ENCODE measurements around the gene ASTN2. TPM values are rescaled to one million over a fixed set of nuclear protein-coding genes. Genes with fewer than 3 reads are reported as not detected.
A peak's percentile ranks its signal among the peaks of the same experiment; 100 is the strongest.

ASTN2 gene
- total and polyA plus RNA-seq, 9 of the 15 experiments (the other 6 are each of a cell fraction or from before 2014, with no cell fraction given): 0.56 to 3.5 (median 1.9) TPM

DNA sequence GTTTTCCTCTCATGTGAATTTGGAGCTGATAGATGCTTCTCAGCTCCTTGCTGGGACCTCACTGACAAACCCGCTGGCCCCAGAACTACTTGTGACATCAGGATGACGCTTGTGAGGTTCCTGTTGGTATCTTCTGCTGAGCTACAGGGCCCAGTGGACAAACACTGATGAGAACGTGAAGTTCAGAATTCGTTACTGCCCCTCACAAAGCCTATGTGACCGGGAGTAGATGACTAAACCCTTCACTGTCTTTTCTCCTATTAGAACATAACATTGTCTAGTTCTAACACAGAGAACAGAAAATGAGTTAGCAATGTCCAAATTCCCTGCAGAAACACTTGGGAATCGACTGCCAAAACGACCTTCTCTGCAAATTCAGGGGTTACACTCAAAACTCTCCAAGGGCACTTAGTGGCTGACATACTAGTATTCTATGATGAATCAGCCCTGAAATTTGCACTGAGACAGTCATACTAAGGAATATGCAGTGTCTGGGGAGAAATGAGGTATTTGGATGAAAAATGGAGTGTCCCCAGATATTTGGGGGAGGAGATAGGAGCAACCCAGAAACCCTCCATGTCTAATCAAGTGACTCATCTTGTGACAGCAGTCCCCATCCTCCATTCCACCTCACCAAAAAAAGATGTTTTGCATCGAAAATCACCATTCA lies 871.0 kb downstream of the ASTN2 start:
- Histone ChIP-seq H3K9ac (ENCODE audit: insufficient read depth in 1 of 2, low read depth in 2 of 2, low read length in 2 of 2) (no peak overlapping the region), H3K4me3 (no peak overlapping the region), H3K27me3 (ENCODE audit: control insufficient read depth in 2 of 2, insufficient read depth in 2 of 2, low read length in 2 of 2) (no peaks in the 10 kb centered on the region), H3K79me2 (ENCODE audit: control insufficient read depth, insufficient read depth, low read length) (no peaks in the 10 kb centered on the region), H3K9me3 (replicated peaks; ENCODE audit: control insufficient read depth, insufficient read depth, low read depth, low read length) (no peaks in the 10 kb centered on the region), H3K27ac (ENCODE audit: extremely low read depth, low read depth, low read length) (no peak overlapping the region), H3K36me3 (ENCODE audit: control insufficient read depth, insufficient read depth, low read length) (no peaks in the 10 kb centered on the region), H3K4me2 (ENCODE audit: insufficient read depth, low read length) (no peak overlapping the region), H3K4me1 (replicated peaks in 1 of 2; ENCODE audit: control insufficient read depth in 2 of 2, insufficient read depth in 2 of 2, low read length in 2 of 2) (peaks cover 0 to 4% of the 10 kb centered on the region in 2 experiments; a peak in 4 of 5 replicates), H3K9me1 (ENCODE audit: control insufficient read depth, insufficient read depth, low read length) (no peaks in the 10 kb centered on the region), H2AFZ (ENCODE audit: low read depth, low read length) (no peak overlapping the region), H4K20me1 (replicated peaks; ENCODE audit: control insufficient read depth, insufficient read depth, low read length) (no peaks in the 10 kb centered on the region)
- 8% methylated on average over 8 of the region's 8 CpGs for WGBS (ENCODE audit: insufficient coverage, low coverage, missing lambda C conversion rate)
- ATAC-seq (no peak), DNase-seq (ENCODE audit: extremely low read depth in 1 of 4, low spot score in 3 of 4) (no peak), FAIRE-seq (no peak)
- ChIA-PET CTCF (ENCODE audit: low intra/inter-chr PET ratio) (no interaction called here), POLR2A (interaction anchor here (1.1 kb wide), 1 partner anchor 20 kb away, joined by 3 read pairs; no protein-coding TSS in a partner anchor)
- intact Hi-C loops (cut with micrococcal nuclease): no loop called here
- no TSS peak for BruUV-seq (replicated peaks)
- no peak for TF ChIP-seq SRSF7 (optimal IDR thresholded peaks at IDR 0.05; ENCODE audit: low read depth, low read length)
- TF ChIP-seq BACH1 (tag; IDR thresholded peaks at IDR 0.05): no peak
- TF ChIP-seq FOSL1 (tag; conservative IDR thresholded peaks at IDR 0.05): 0 out of 2 replicates have a peak, but pooled peaks have one; percentile 34
- TF ChIP-seq ZNF212 (CRISPR knock-in tag; IDR thresholded peaks at IDR 0.05): no peak
- in situ Hi-C loops (cut with MboI): no loop called here

GRCh38 chr9:116541402-116541801 lies 873.5 kb downstream of the ASTN2 start:
- H3K9ac ChIP-seq (ENCODE audit: insufficient read depth in 1 of 2, low read depth in 2 of 2, low read length in 2 of 2): no peak overlapping the region
- no TSS peak for BruUV-seq (replicated peaks)
- no peak for ATAC-seq
- H3K4me2 ChIP-seq (ENCODE audit: insufficient read depth, low read length): no peak overlapping the region
- DNase-seq (ENCODE audit: extremely low read depth in 1 of 4, low spot score in 3 of 4): no peak
- POLR2A ChIA-PET: no interaction called here
- no peaks in the 10 kb centered on the region for H3K79me2 ChIP-seq (ENCODE audit: control insufficient read depth, insufficient read depth, low read length)
- no peak overlapping the region for H2AFZ ChIP-seq (ENCODE audit: low read depth, low read length)
- no peak overlapping the region for H3K27ac ChIP-seq (ENCODE audit: extremely low read depth, low read depth, low read length)
- H4K20me1 ChIP-seq (replicated peaks; ENCODE audit: control insufficient read depth, insufficient read depth, low read length): no peaks in the 10 kb centered on the region
- no peaks in the 10 kb centered on the region for H3K4me1 ChIP-seq (replicated peaks in 1 of 2; ENCODE audit: control insufficient read depth in 2 of 2, insufficient read depth in 2 of 2, low read length in 2 of 2)
- FAIRE-seq: no peak
- intact Hi-C loops (cut with micrococcal nuclease): no loop called here
- no peaks in the 10 kb centered on the region for H3K9me1 ChIP-seq (ENCODE audit: control insufficient read depth, insufficient read depth, low read length)
- H3K27me3 ChIP-seq (ENCODE audit: control insufficient read depth in 2 of 2, insufficient read depth in 2 of 2, low read length in 2 of 2): no peaks in the 10 kb centered on the region
- CTCF ChIA-PET (ENCODE audit: low intra/inter-chr PET ratio): no interaction called here
- H3K36me3 ChIP-seq (ENCODE audit: control insufficient read depth, insufficient read depth, low read length): no peaks in the 10 kb centered on the region
- H3K4me3 ChIP-seq: no peak overlapping the region
- no peaks in the 10 kb centered on the region for H3K9me3 ChIP-seq (replicated peaks; ENCODE audit: control insufficient read depth, insufficient read depth, low read depth, low read length)
- in situ Hi-C loops (cut with MboI): no loop called here
- TF ChIP-seq SAFB2 (IDR thresholded peaks at IDR 0.05; ENCODE audit: borderline replicate concordance, low read depth, low read length, severe bottlenecking): no peak
- TF ChIP-seq, protein P1, sequence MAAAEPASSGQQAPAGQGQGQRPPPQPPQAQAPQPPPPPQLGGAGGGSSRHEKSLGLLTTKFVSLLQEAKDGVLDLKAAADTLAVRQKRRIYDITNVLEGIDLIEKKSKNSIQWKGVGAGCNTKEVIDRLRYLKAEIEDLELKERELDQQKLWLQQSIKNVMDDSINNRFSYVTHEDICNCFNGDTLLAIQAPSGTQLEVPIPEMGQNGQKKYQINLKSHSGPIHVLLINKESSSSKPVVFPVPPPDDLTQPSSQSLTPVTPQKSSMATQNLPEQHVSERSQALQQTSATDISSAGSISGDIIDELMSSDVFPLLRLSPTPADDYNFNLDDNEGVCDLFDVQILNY (CRISPR knock-in tag; IDR thresholded peaks at IDR 0.05): no peak
- TF ChIP-seq, protein P2, sequence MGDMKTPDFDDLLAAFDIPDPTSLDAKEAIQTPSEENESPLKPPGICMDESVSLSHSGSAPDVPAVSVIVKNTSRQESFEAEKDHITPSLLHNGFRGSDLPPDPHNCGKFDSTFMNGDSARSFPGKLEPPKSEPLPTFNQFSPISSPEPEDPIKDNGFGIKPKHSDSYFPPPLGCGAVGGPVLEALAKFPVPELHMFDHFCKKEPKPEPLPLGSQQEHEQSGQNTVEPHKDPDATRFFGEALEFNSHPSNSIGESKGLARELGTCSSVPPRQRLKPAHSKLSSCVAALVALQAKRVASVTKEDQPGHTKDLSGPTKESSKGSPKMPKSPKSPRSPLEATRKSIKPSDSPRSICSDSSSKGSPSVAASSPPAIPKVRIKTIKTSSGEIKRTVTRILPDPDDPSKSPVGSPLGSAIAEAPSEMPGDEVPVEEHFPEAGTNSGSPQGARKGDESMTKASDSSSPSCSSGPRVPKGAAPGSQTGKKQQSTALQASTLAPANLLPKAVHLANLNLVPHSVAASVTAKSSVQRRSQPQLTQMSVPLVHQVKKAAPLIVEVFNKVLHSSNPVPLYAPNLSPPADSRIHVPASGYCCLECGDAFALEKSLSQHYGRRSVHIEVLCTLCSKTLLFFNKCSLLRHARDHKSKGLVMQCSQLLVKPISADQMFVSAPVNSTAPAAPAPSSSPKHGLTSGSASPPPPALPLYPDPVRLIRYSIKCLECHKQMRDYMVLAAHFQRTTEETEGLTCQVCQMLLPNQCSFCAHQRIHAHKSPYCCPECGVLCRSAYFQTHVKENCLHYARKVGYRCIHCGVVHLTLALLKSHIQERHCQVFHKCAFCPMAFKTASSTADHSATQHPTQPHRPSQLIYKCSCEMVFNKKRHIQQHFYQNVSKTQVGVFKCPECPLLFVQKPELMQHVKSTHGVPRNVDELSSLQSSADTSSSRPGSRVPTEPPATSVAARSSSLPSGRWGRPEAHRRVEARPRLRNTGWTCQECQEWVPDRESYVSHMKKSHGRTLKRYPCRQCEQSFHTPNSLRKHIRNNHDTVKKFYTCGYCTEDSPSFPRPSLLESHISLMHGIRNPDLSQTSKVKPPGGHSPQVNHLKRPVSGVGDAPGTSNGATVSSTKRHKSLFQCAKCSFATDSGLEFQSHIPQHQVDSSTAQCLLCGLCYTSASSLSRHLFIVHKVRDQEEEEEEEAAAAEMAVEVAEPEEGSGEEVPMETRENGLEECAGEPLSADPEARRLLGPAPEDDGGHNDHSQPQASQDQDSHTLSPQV (IDR thresholded peaks at IDR 0.05): no peak
- no peak for TF ChIP-seq ZSCAN32 (CRISPR knock-in tag; IDR thresholded peaks at IDR 0.05)
- TF ChIP-seq SIX5 (IDR thresholded peaks at IDR 0.05; ENCODE audit: borderline replicate concordance in 1 of 2, insufficient read depth in 1 of 2, low read depth in 1 of 2, low read length in 2 of 2): no peak
- TF ChIP-seq ZZZ3 (IDR thresholded peaks at IDR 0.05): no peak

Measured in K562 (cell line).